ENCODE results near the gene AKT3.

AKT3 gene

DNA sequence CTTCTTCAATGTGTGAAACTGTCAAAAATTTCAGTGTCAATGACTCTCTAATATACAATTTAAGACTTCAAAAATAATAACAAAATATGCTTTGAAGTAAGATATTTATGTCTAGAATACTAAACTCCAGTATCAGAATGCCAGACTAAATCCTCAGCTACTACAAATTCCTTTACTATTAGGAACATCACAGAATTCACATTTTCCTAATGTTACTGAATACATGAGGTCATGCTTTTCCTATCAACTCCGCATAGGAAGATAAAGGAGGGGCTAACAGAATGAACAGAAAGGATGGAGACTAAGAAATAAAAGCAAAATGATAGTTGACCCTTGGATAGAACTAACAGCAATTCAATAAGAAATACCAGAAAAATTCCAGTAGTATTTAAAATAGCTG, 301.5 kb downstream of the AKT3 start:
- DNase-seq: no peak

GRCh38 chr1:243547891-243548290, 302.2 kb downstream of the AKT3 start:
- DNase-seq: no peak

GRCh38 chr1:243546457-243546856, 303.6 kb downstream of the AKT3 start:
- no peak for DNase-seq

DNA sequence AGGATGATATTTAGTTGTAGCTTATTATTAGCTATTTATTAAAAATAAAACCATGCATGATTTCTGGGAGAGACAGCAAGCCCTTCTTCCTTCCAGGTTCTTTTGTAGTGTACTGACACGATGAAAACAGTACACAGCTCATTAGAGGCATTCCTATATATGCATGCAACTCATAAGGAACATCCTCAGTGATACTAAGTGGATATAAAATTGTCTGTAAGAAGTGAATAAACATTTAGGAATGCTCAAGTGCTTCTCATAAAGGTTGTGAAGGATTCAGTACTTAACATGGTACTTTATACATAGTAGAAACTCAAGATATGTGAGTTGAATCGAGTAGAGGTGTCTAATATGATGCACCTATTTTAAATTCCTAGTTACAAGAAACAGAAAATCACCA, 306.5 kb downstream of the AKT3 start:
- DNase-seq: no peak

GRCh38 chr1:243542739-243543415, 307.2 kb downstream of the AKT3 start:
- DNase-seq: no peak

DNA sequence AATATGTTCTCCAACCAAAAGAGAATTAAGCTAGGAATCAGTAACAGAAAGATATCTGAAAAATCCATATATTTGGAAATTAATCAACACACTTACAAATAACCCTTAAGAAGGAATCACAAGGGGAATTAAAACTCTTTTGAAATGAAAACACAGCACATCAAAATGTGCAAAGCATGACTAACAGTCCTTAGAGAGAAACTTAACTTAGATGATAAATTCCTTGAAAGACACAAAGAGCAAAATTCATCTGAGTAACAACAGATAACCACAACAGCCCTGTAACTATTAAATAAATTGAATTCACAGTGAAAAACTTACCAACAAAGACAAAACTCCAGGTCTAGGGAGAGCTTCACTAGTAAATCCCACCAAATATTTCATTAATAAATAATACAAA, 310.4 kb downstream of the AKT3 start:
- DNase-seq: no peak

DNA sequence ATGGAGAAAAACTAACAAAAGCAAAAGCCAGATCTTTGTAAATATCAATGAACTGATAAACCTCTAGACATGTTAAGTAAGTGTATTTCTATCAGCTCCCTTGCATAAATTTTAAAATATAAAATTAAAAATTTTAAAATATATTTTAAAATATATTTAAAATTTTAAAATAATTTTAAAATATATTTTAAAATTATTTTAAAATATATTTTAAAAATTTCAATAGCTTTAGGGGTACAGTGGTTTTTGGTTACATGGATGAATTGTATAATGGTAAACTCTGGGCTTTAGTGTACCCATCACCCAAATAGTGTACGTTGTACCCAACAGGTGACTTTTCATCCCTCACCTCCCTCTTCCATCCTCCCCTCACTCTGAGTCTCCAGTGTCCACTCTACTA, 315.0 kb downstream of the AKT3 start:
- no peak for DNase-seq

GRCh38 chr1:243529512-243529911, 320.5 kb downstream of the AKT3 start:
- DNase-seq: no peak

DNA sequence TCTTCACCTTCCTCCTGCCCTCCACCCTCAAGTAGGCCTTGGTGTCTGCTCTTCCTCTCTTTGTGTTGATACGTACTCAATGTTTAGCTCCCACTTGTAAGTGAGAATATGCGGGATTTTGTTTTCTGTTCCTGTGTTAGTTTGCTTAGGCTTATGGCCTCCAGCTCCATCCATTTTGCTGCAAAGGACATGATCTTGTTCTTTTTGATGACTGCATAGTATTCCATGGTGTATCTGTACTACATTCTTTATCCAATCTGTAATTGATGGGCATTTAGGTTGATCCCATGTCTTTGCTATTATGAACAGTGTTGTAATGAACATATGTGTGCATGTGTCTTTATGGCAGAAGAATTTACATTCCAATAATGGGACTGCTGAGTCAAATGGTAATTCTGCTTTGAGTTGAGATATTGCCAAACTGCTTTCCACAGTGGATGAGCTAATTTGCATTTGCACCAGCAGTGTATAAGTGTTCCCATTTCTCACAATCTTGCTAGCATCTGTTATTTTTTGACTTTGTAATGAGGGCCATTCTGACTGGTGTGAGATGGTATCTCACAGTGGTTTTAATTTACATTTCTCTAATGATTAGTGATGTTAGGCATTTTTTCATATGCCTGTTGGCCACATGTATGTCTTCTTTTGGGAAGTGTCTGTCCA, 321.5 kb downstream of the AKT3 start:
- no peak for DNase-seq

- no peak for DNase-seq
These were observed 323.9 kb downstream of the AKT3 start for GRCh38 chr1:243526180-243526579.

- DNase-seq: no peak
These were observed 325.0 kb downstream of the AKT3 start for GRCh38 chr1:243525085-243525487.

GRCh38 chr1:243523766-243524165, 326.3 kb downstream of the AKT3 start:
- no peak for DNase-seq

DNA sequence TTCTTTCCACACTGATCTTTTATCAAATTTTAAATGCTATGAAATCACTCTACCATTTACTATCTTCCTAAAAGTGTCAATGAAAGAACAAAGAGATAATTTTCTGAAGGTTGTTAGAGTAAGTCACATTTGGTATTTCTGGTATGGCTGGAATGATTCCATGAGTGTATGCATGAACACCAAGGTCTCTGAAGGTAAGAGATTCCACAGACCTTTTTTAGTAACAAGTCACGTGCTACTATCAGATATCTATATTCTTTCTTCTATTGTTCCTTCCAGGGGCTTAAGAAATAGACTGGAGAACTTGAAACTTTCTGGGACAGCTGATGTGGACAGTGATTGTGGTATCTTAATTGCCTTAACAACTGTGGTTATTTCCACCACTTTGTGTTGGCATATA, 329.2 kb downstream of the AKT3 start:
- DNase-seq: no peak

- no peak for DNase-seq
These were observed 335.1 kb downstream of the AKT3 start for GRCh38 chr1:243514927-243515326.

DNA sequence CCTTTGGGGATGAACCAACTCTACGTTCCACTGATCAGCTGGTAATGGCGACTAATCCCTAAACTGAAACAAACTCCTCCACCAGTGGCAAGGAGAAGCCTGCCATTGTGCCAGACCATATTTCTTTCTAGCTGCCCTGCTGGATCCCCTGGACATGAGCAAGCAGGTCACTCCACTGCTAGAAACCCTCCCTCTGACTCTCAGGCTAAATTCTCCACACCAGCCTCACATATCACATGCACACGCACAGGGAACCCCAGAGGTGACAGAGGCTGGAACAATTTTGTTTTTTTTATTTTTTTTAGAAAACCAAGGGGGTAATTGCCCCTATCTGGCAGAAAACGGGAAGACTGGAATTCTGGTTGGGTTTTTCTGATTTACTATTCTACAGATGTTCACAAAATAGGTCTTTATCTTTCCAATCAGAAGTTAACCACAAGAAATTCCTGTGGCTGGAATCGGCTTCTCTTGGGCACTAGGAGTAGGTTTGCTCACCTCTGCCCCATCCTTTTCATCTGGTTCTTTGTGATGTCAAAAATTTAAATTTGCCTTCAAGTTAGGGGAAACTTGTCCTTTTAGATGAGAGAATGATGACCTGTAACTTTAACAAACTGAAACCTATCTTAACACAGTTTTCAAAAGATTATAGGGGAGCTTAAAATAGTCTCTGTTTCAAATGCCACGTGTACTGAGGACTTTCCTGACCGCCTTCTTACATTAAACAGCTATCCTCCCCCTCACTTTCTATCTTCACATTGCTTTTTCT, 336.1 kb downstream of the AKT3 start:
- no peak for DNase-seq

DNA sequence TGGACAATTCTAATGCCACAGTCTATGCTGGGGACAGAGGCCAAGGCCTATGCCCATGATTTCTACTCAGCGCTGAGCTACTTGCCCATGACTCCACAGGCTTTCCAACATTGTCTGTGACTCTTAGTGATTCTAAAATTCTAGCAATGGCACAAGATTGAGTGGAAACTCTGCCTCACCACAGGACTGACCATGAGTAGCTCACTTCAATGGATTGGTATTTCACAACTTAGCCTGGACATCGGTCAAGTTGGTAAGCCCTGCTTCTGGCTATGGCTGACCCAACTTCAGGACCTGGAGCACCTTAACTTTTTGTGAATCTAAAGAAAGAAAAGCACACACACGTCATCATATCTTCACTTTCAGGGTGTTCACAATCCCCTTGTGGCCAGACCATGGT, 339.1 kb downstream of the AKT3 start:
- no peak for DNase-seq

DNA sequence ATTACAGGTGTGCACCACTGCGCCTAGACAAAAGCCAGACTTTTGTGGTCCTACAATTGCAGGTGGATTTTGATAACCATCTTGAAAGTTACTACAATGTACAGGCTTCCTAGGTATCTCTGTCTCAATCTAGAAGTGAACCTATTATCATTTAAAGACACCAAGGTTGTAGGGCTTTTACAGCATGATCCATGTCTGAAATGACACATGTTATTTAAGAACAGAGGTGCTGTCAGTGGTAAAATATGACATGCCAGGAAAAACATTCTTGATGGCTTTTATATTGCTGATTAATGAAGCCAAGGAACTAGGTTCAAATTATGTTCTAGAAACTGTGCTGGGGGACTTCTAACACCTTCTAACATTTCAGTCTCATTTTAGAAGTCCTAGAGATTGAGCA, 341.1 kb downstream of the AKT3 start:
- DNase-seq: no peak

GRCh38 chr1:243508303-243508713, 341.7 kb downstream of the AKT3 start:
- DNase-seq: no peak

- no peak for DNase-seq
These were observed 342.3 kb downstream of the AKT3 start for GRCh38 chr1:243507672-243508302.

DNA sequence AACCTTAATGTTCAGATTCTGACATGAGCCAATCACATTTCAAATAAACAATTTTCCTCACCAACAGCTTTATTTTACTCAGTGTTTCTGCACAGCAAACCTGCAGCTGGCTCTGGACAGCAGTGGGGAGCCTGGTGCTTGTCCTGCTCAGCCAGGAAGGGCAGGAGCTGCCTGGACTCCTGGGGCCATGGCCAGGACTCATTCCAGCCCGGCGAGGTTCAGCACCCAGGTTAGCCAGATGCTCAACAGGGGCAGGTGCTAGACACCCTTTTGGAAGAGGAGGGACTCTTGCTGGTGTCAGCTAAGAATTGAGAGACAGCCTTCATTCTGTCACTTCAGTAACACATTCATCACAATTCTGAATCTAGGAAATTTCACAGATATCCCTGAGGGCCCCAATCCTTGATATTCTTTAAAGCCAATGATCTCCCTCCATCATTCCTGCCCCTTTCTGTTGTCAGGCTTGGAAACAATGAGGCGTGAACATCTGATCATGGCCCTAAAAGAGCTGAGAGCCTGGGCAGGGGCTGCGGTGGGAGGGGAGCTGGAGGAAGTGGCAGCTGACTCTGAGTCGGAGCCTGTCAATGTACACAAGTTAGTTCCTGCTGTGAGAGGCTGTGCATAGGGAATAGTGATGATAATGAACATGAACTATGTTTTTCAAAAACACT, 342.9 kb downstream of the AKT3 start:
- DNase-seq: no peak

- no peak for DNase-seq
These were observed 343.9 kb downstream of the AKT3 start for GRCh38 chr1:243505986-243506689.

GRCh38 chr1:243503155-243503554, 346.9 kb downstream of the AKT3 start:
- no peak for DNase-seq
